H1 (cell line): ENCODE data around the gene POGK. TPM values are rescaled to one million over a fixed set of nuclear protein-coding genes. Genes with fewer than 3 reads are reported as not detected.

ENCODE experiments used
- CTCF ChIA-PET: fragments of 300-600 bp; sonication (Branson Sonifier 250); formaldehyde crosslinking; loops from one replicate; lab custom pipeline; 2021; ENCODE audit not compliant: partially characterized antibody; lab: Charles Lee
- POLR2A ChIA-PET: fragments of 300-600 bp; sonication (Branson Sonifier 250); formaldehyde crosslinking; loops from one replicate; lab custom pipeline; 2021; ENCODE audit warnings: inconsistent platforms; ENCODE audit not compliant: partially characterized antibody; lab: Charles Lee
- DNase-seq, 2 experiments: peaks; one replicate each; pipeline versions ENCODE4 v3.0.0 to v3.0.0-alpha.2; 2010 to 2022; ENCODE audit warnings: low spot score in 2 of 2, low read depth in 1 of 2, mixed read lengths in 1 of 2
- FAIRE-seq: peaks from 2 replicates; lab custom pipeline; 2011; peaks lifted over from hg19 to GRCh38; lab: Jason Lieb, UNC
- H2AFZ ChIP-seq: 2 replicates; pipeline ENCODE4 v1.8.1; 2012; ENCODE audit warnings: low read length, inconsistent platforms
- H2AK5ac ChIP-seq: 2 replicates; pipeline ENCODE4 v1.6.1; 2013; ENCODE audit warnings: low read depth, low read length
- H2BK120ac ChIP-seq: replicated peaks from 2 replicates; pipeline ENCODE3; 2013; ENCODE audit warnings: low read depth, low read length, inconsistent platforms
- H2BK12ac ChIP-seq: 2 replicates; pipeline ENCODE4 v1.6.1; 2013; ENCODE audit warnings: low read depth, low read length
- H2BK15ac ChIP-seq: 2 replicates; pipeline ENCODE4 v1.6.1; 2013; ENCODE audit warnings: low read length
- H2BK20ac ChIP-seq: 2 replicates; pipeline ENCODE4 v1.6.1; 2013; ENCODE audit warnings: low read length
- H2BK5ac ChIP-seq: 2 replicates; pipeline ENCODE4 v1.6.1; 2013; ENCODE audit warnings: low read depth, low read length
- H3K14ac ChIP-seq: 2 replicates; pipeline ENCODE4 v1.6.1; 2013; ENCODE audit warnings: inconsistent platforms; ENCODE audit not compliant: insufficient read length
- H3K18ac ChIP-seq: 2 replicates; pipeline ENCODE4 v1.6.1; 2013; ENCODE audit warnings: low read length; ENCODE audit errors: extremely low read depth
- H3K23ac ChIP-seq: 2 replicates; pipeline ENCODE4 v1.6.1; 2013; ENCODE audit warnings: inconsistent platforms; ENCODE audit not compliant: insufficient read length
- H3K23me2 ChIP-seq: 2 replicates; pipeline ENCODE4 v1.6.1; 2013; ENCODE audit warnings: low read depth, low read length
- H3K27ac ChIP-seq: 2 replicates; pipeline ENCODE4 v1.6.1; 2011; ENCODE audit warnings: low read depth, low read length, inconsistent platforms
- H3K27me3 ChIP-seq, 4 experiments: replicated peaks in 1 of 4; 1 replicate in 1 of 4; 2 replicates in 3 of 4; pipeline versions ENCODE4 v1.6.1 to v1.8.1; 2011 to 2013; ENCODE audit warnings: low read length in 3 of 4, mild to moderate bottlenecking in 3 of 4, inconsistent platforms in 2 of 4, mixed read lengths in 2 of 4, moderate library complexity in 1 of 4; ENCODE audit not compliant: control insufficient read depth in 3 of 4, insufficient read depth in 3 of 4; ENCODE audit errors: extremely low read depth in 1 of 4
- H3K36me3 ChIP-seq, 4 experiments: 2 replicates each; pipeline versions ENCODE4 v1.6.1 to v1.8.1; 2011 to 2013; ENCODE audit warnings: mild to moderate bottlenecking in 4 of 4, low read length in 3 of 4, moderate library complexity in 2 of 4, control low read depth in 1 of 4, inconsistent platforms in 1 of 4; ENCODE audit not compliant: insufficient read depth in 4 of 4, control insufficient read depth in 2 of 4
- H3K4ac ChIP-seq: replicated peaks from 2 replicates; pipeline ENCODE3; 2013; ENCODE audit warnings: low read length, low read depth, mixed read lengths, inconsistent platforms; ENCODE audit not compliant: insufficient read length
- H3K4me1 ChIP-seq, 4 experiments: replicated peaks in 1 of 4; 1 replicate in 1 of 4; 2 replicates in 3 of 4; pipeline versions ENCODE4 v1.6.1 to v1.8.1; 2011 to 2013; ENCODE audit warnings: low read length in 3 of 4, inconsistent platforms in 2 of 4, mixed read lengths in 1 of 4; ENCODE audit not compliant: insufficient read depth in 4 of 4, control insufficient read depth in 3 of 4
- H3K4me2 ChIP-seq, 2 experiments: 2 replicates each; pipeline versions ENCODE4 v1.6.1 to v1.8.1; 2011 to 2013; ENCODE audit warnings: low read depth in 2 of 2, low read length in 2 of 2, control low read depth in 1 of 2, inconsistent platforms in 1 of 2, mild to moderate bottlenecking in 1 of 2; ENCODE audit not compliant: insufficient read depth in 1 of 2
- H3K4me3 ChIP-seq, 4 experiments: fragments of 200-600, 300-600 bp in 1 of 4; sonication (generic), shearing (Covaris generic), sonication (Bioruptor Twin) in 1 of 4; 2 replicates each; pipeline versions ENCODE4 v1.5.1 to v1.8.1; 2011 to 2016; ENCODE audit warnings: low read length in 4 of 4, low read depth in 3 of 4, control low read depth in 2 of 4, inconsistent platforms in 2 of 4, mild to moderate bottlenecking in 2 of 4, mixed read lengths in 1 of 4, moderate library complexity in 1 of 4; ENCODE audit not compliant: insufficient read depth in 2 of 4; ENCODE audit errors: extremely low read depth in 1 of 4
- H3K56ac ChIP-seq: replicated peaks from 2 replicates; pipeline ENCODE3; 2013; ENCODE audit warnings: low read depth, mild to moderate bottlenecking, mixed read lengths, low read length, inconsistent platforms; ENCODE audit not compliant: insufficient read length
- H3K79me1 ChIP-seq: 2 replicates; pipeline ENCODE4 v1.6.1; 2013; ENCODE audit warnings: low read depth, low read length, control low read depth
- H3K79me2 ChIP-seq, 2 experiments: 2 replicates each; pipeline versions ENCODE4 v1.6.1 to v1.8.1; 2012 to 2013; ENCODE audit warnings: low read length in 2 of 2, mild to moderate bottlenecking in 2 of 2, inconsistent platforms in 1 of 2; ENCODE audit not compliant: insufficient read depth in 2 of 2, control insufficient read depth in 1 of 2
- H3K9ac ChIP-seq, 4 experiments: replicated peaks in 1 of 4; 1 replicate in 1 of 4; 2 replicates in 3 of 4; pipeline versions ENCODE4 v1.6.1 to v1.8.1; 2011 to 2013; ENCODE audit warnings: low read depth in 3 of 4, low read length in 3 of 4, control low read depth in 2 of 4, mild to moderate bottlenecking in 2 of 4, moderate library complexity in 2 of 4, inconsistent platforms in 1 of 4; ENCODE audit errors: extremely low read depth in 1 of 4
- H3K9me3 ChIP-seq, 2 experiments: 2 replicates each; pipeline versions ENCODE4 v1.6.1 to v1.8.1; 2012 to 2013; ENCODE audit warnings: mild to moderate bottlenecking in 2 of 2, moderate library complexity in 2 of 2, control low read depth in 1 of 2, inconsistent platforms in 1 of 2, low read depth in 1 of 2, low read length in 1 of 2, mixed read lengths in 1 of 2; ENCODE audit not compliant: insufficient read depth in 2 of 2
- H4K20me1 ChIP-seq, 2 experiments: replicated peaks in 1 of 2; 2 replicates each; pipeline versions ENCODE3 to v1.8.1; 2011 to 2013; ENCODE audit warnings: inconsistent platforms in 2 of 2, low read length in 2 of 2, mild to moderate bottlenecking in 1 of 2; ENCODE audit not compliant: insufficient read depth in 2 of 2, control insufficient read depth in 1 of 2
- H4K5ac ChIP-seq: 2 replicates; pipeline ENCODE4 v1.6.1; 2013; ENCODE audit warnings: low read length, low read depth, mixed read lengths, inconsistent platforms; ENCODE audit not compliant: insufficient read length
- H4K8ac ChIP-seq: 2 replicates; pipeline ENCODE4 v1.8.0; 2013; ENCODE audit warnings: mild to moderate bottlenecking, moderate library complexity, low read length, inconsistent platforms; ENCODE audit not compliant: insufficient read depth; ENCODE audit errors: extremely low read depth
- H4K91ac ChIP-seq: replicated peaks from 2 replicates; pipeline ENCODE3; 2013; ENCODE audit warnings: low read length, mixed read lengths, inconsistent platforms; ENCODE audit not compliant: insufficient read length
- ASH2L ChIP-seq: fragments of 200-600, 300-600 bp; sonication (generic); IDR thresholded peaks from one replicate; pipeline ENCODE4 v1.7.1; 2017; ENCODE audit warnings: low read length
- BCL11A ChIP-seq, 2 experiments: IDR thresholded peaks; one replicate each; pipeline ENCODE4 v1.6.1; 2011; ENCODE audit warnings: low read depth in 2 of 2, low read length in 2 of 2, mild to moderate bottlenecking in 2 of 2
- JUN ChIP-seq: IDR thresholded peaks from 2 replicates; pipeline ENCODE4 v1.6.1; 2011; ENCODE audit warnings: low read depth, mild to moderate bottlenecking, improper control_type of control experiment, low read length
- KDM4A ChIP-seq: IDR thresholded peaks from one replicate; pipeline ENCODE4 v1.7.1; 2012; ENCODE audit warnings: low read depth, mild to moderate bottlenecking, moderate library complexity, low read length, inconsistent platforms; ENCODE audit not compliant: severe bottlenecking
- RBBP5 ChIP-seq: IDR thresholded peaks from 2 replicates; pipeline ENCODE4 v1.7.1; 2012; ENCODE audit warnings: low read depth, mild to moderate bottlenecking, inconsistent platforms, low read length, moderate library complexity, borderline replicate concordance
- SIN3A ChIP-seq, 2 experiments: IDR thresholded peaks in 1 of 2; conservative IDR thresholded peaks in 1 of 2; 2 replicates each; pipeline ENCODE4 v1.6.1; 2011 to 2012; ENCODE audit warnings: low read length in 2 of 2, improper control_type of control experiment in 1 of 2, low read depth in 1 of 2, mild to moderate bottlenecking in 1 of 2
- SP2 ChIP-seq: IDR thresholded peaks from 2 replicates; pipeline ENCODE4 v1.6.1; 2012; ENCODE audit warnings: mild to moderate bottlenecking, low read length, inconsistent platforms
- TAF1 ChIP-seq: IDR thresholded peaks from 2 replicates; pipeline ENCODE4 v1.6.1; 2011; ENCODE audit warnings: mild to moderate bottlenecking, low read depth, low read length
- TCF12 ChIP-seq: IDR thresholded peaks from 2 replicates; pipeline ENCODE4 v1.6.1; 2011; ENCODE audit warnings: low read depth, mild to moderate bottlenecking, low read length
- TEAD4 ChIP-seq: IDR thresholded peaks from 2 replicates; pipeline ENCODE4 v1.6.1; 2012; ENCODE audit warnings: low read depth, low read length, inconsistent platforms, mixed read lengths
- ZNF274 ChIP-seq: IDR thresholded peaks from 2 replicates; pipeline ENCODE4 v1.7.0; 2012; ENCODE audit warnings: low read length, borderline replicate concordance; ENCODE audit errors: extremely low read depth
- WGBS, 2 experiments: shearing (Covaris generic) in 1 of 2; methylation state at CpG; one replicate each; pipeline versions ENCODE4 v1.1.6 to v1.1.7; 2013 to 2015; ENCODE audit warnings: low lambda C conversion rate in 2 of 2, mixed read lengths in 2 of 2, inconsistent platforms in 1 of 2, low coverage in 1 of 2, missing lambda C conversion rate in 1 of 2; ENCODE audit not compliant: insufficient replicate concordance in 2 of 2, insufficient coverage in 1 of 2, insufficient read length in 1 of 2; ENCODE audit errors: extremely low coverage in 1 of 2, missing lambda C conversion rate in 1 of 2; 5-methylcytosine and 5-hydroxymethylcytosine counted together
- polyA plus RNA-seq, 7 experiments: library from polyadenylated mRNA; depleted of rRNA in 3 of 7; stranded (reverse) in 5 of 7; unstranded in 2 of 7; fragments of >200 nt in 5 of 7; fragments of 200-250 nt in 2 of 7; gene quantifications; 1 replicate in 5 of 7; 2 replicates in 1 of 7; 4 replicates in 1 of 7; pipeline versions ENCODE4 v1.2.1 to v1.2.3, GENCODE V29; 2011 to 2013; ENCODE audit warnings: missing spikeins in 2 of 7, mixed read lengths in 2 of 7
- total RNA-seq: library from RNA; stranded (reverse); fragmentation: NEBNext Ultra II Directional; extraction: Animal tissue kit (Norgen Biotek cat#: 25700); gene quantifications from 2 replicates; pipeline ENCODE4 v1.2.1, GENCODE V29; 2021

The POGK gene
- total and polyA plus RNA-seq, 2 of the 8 experiments (the other 6 are each of a cell fraction or from before 2014, with no cell fraction given), result 16.9 to 40.3 TPM

DNA sequence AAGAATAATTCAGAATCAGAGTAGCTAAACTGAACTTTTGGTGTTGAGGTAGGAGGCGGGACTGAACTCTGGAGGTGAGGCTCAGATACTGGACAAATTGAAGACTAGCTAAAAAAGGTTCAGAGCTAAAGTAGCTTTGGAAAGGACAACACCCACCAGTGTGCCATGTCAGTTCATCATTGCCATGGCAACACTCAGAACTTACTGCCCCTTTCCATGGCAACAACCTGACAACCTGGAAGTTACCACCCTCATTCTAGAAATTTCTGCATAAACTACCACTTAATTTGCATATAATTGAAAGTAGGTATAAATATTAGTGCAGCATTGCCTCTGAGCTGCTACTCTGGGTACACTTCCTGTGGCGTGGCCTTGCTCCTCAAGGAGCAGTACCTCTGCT is 30.3 kb upstream of the POGK start:
- H3K4me3 ChIP-seq, result no peak overlapping the region
- no peak overlapping the region for H2BK15ac ChIP-seq
- H2AFZ ChIP-seq, result no peak overlapping the region
- no peaks in the 10 kb centered on the region for H3K36me3 ChIP-seq
- H3K4me2 ChIP-seq, result no peak overlapping the region
- no peak overlapping the region for H2BK5ac ChIP-seq
- DNase-seq (no peak), FAIRE-seq (no peak)
- no peak overlapping the region for H3K14ac ChIP-seq
- no peak overlapping the region for H2BK12ac ChIP-seq
- 78% methylated on average over 2 of the region's 2 CpGs; no CpG with 5 or more reads in 1 of the 2 experiments for WGBS, 2 experiments
- ChIA-PET POLR2A (no interaction called here), CTCF (interaction anchor here (1.0 kb wide), 1 partner anchor 14 kb away, joined by 4 read pairs; no protein-coding TSS in a partner anchor)
- no peaks in the 10 kb centered on the region for H3K23me2 ChIP-seq
- H3K23ac ChIP-seq, result no peak overlapping the region
- no peak overlapping the region for H2AK5ac ChIP-seq
- H3K79me2 ChIP-seq, result no peaks in the 10 kb centered on the region
- H3K27ac ChIP-seq, result no peak overlapping the region
- H3K27me3 ChIP-seq, result peaks cover 0 to 1% (median 0%) of the 10 kb centered on the region in 4 experiments; a peak in 1 of 7 replicates
- H3K4ac ChIP-seq, result no peak overlapping the region
- H2BK120ac ChIP-seq, result no peak overlapping the region
- peaks cover 0 to 2% (median 0%) of the 10 kb centered on the region in 4 experiments; a peak in 1 of 7 replicates for H3K4me1 ChIP-seq
- H3K56ac ChIP-seq, result no peak overlapping the region
- no peak overlapping the region for H2BK20ac ChIP-seq
- no peaks in the 10 kb centered on the region for H3K79me1 ChIP-seq
- H4K20me1 ChIP-seq, result no peaks in the 10 kb centered on the region
- H4K5ac ChIP-seq, result no peak overlapping the region
- H3K9ac ChIP-seq, result no peak overlapping the region
- H4K91ac ChIP-seq, result no peak overlapping the region
- TF ChIP-seq ASH2L (no peak), RBBP5 (no peak), JUN (no peak), TAF1 (no peak), TCF12 (no peak), TEAD4 (no peak), SIN3A (conservative IDR thresholded peaks at IDR 0.05 in 1 of 2, IDR thresholded peaks at IDR 0.05 in 1 of 2; ENCODE audit: low read depth in 1 of 2, low read length in 2 of 2) (no peak), BCL11A (IDR thresholded peaks at IDR 0.05; ENCODE audit: low read depth in 2 of 2, low read length in 2 of 2) (no peak), ZNF274 (no peak), SP2 (no peak), KDM4A (no peak)
- TF ChIP-seq, all 59 proteins: peak for 0
- no peaks in the 10 kb centered on the region for H3K9me3 ChIP-seq
- no peak overlapping the region for H4K8ac ChIP-seq
- H3K18ac ChIP-seq, result no peak overlapping the region
